Prostate gland (tissue), 2 donors: ENCODE results near the gene ARHGAP32. TPM values are rescaled to one million over a fixed set of nuclear protein-coding genes. Genes with fewer than 3 reads are reported as not detected.

ENCODE experiments used
- DNase-seq: peaks from one replicate; pipeline ENCODE4 v3.0.0-alpha.2; 2019; ENCODE audit warnings: low spot score
- H3K27ac ChIP-seq, 2 donors: fragments of 200-600 bp; sonication (generic); 2 replicates each; pipeline ENCODE4 v1.5.1; 2017 to 2019
- H3K27me3 ChIP-seq: fragments of 200-600 bp; sonication (generic); replicated peaks from 2 replicates; pipeline ENCODE4 v1.5.1; 2019; ENCODE audit not compliant: insufficient read depth
- H3K36me3 ChIP-seq, 2 donors: fragments of 200-600 bp; sonication (generic); 1 replicate in 1 of 2; 2 replicates in 1 of 2; pipeline versions ENCODE4 v1.5.1 to v1.8.1; 2017 to 2019
- H3K4me1 ChIP-seq: fragments of 200-600 bp; sonication (generic); replicated peaks from 2 replicates; pipeline ENCODE4 v1.5.1; 2019
- H3K4me3 ChIP-seq, 2 donors: fragments of 200-600 bp; sonication (generic); 2 replicates each; pipeline ENCODE4 v1.5.1; 2017 to 2019
- H3K9me3 ChIP-seq: fragments of 200-600 bp; sonication (generic); 2 replicates; pipeline ENCODE4 v1.5.1; 2017
- POLR2A ChIP-seq: fragments of 450-650 bp; IDR thresholded peaks from one replicate; pipeline ENCODE4 v1.6.1; 2016; ENCODE audit warnings: antibody characterized with exemption, mild to moderate bottlenecking
- POLR2AphosphoS5 ChIP-seq: sonication (generic); formaldehyde crosslinking; IDR thresholded peaks from one replicate; pipeline ENCODE4 v1.6.1; 2017; ENCODE audit warnings: antibody characterized with exemption
- WGBS: methylation state at CpG from one replicate; pipeline ENCODE4 v1.1.5; 2018; 5-methylcytosine and 5-hydroxymethylcytosine counted together
- intact Hi-C: fragments of 100-400 bp; cut with DNase I; formaldehyde crosslinking; loops from one replicate; pipeline ENCODE4 v1.14.2; 2022
- total RNA-seq, 2 donors: library from RNA; depleted of rRNA; stranded (reverse); fragments of >200 nt; gene quantifications; one replicate each; pipeline ENCODE4 v1.1.0, GENCODE V29; 2016
- TF ChIP-seq, protein P1 (sequence below), 4 experiments: fragments of 200-600 bp in 2 of 4; fragments of 450-650 bp in 2 of 4; sonication (generic) in 2 of 4; IDR thresholded peaks; 1 replicate in 3 of 4; 2 replicates in 1 of 4; pipeline ENCODE4 v1.5.1; 2016 to 2019; ENCODE audit warnings: antibody characterized with exemption in 4 of 4, mild to moderate bottlenecking in 2 of 4, moderate library complexity in 2 of 4

ARHGAP32 gene
- total RNA-seq, 2 donors from 2014 or later = 20.8 to 42.6 TPM

- intact Hi-C loops = no loop called here
These were observed 42.9 kb upstream of the ARHGAP32 start for GRCh38 chr11:129234978-129235377.

GRCh38 chr11:129230006-129230405 lies 37.9 kb upstream of the ARHGAP32 start:
- no peaks in the 10 kb centered on the region for H3K4me1 ChIP-seq
- H3K4me3 ChIP-seq = no peak overlapping the region
- H3K27ac ChIP-seq = no peak overlapping the region
- H3K36me3 ChIP-seq = no peaks in the 10 kb centered on the region
- no peak for DNase-seq
- 64% methylated on average over 6 of the region's 6 CpGs for WGBS
- intact Hi-C loops = no loop called here
- TF ChIP-seq POLR2AphosphoS5 = no peak
- TF ChIP-seq, protein P1, sequence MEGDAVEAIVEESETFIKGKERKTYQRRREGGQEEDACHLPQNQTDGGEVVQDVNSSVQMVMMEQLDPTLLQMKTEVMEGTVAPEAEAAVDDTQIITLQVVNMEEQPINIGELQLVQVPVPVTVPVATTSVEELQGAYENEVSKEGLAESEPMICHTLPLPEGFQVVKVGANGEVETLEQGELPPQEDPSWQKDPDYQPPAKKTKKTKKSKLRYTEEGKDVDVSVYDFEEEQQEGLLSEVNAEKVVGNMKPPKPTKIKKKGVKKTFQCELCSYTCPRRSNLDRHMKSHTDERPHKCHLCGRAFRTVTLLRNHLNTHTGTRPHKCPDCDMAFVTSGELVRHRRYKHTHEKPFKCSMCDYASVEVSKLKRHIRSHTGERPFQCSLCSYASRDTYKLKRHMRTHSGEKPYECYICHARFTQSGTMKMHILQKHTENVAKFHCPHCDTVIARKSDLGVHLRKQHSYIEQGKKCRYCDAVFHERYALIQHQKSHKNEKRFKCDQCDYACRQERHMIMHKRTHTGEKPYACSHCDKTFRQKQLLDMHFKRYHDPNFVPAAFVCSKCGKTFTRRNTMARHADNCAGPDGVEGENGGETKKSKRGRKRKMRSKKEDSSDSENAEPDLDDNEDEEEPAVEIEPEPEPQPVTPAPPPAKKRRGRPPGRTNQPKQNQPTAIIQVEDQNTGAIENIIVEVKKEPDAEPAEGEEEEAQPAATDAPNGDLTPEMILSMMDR (IDR thresholded peaks at IDR 0.05) = no peak
- TF ChIP-seq POLR2A = no peak
- no peaks in the 10 kb centered on the region for H3K27me3 ChIP-seq
- no peaks in the 10 kb centered on the region for H3K9me3 ChIP-seq

More at GRCh38 chr11:129234978-129235377, 42.9 kb upstream of the ARHGAP32 start:
- H3K27me3 ChIP-seq = no peaks in the 10 kb centered on the region
- no peak for TF ChIP-seq POLR2A
- TF ChIP-seq POLR2AphosphoS5 = no peak
- TF ChIP-seq, protein P1 (IDR thresholded peaks at IDR 0.05) = no peak
- no peaks in the 10 kb centered on the region for H3K9me3 ChIP-seq
- 90% methylated on average over 5 of the region's 5 CpGs for WGBS
- no peak overlapping the region for H3K27ac ChIP-seq
- H3K4me3 ChIP-seq = no peak overlapping the region
- H3K4me1 ChIP-seq = no peaks in the 10 kb centered on the region
- DNase-seq = no peak
- H3K36me3 ChIP-seq = no peaks in the 10 kb centered on the region

- no peaks in the 10 kb centered on the region for H3K4me1 ChIP-seq
- no peak for DNase-seq
- no peak overlapping the region for H3K4me3 ChIP-seq
- H3K9me3 ChIP-seq = no peaks in the 10 kb centered on the region
- intact Hi-C loops = no loop called here
- no peak for TF ChIP-seq POLR2A
- TF ChIP-seq POLR2AphosphoS5 = no peak
- TF ChIP-seq, protein P1 (IDR thresholded peaks at IDR 0.05) = no peak
- H3K36me3 ChIP-seq = no peaks in the 10 kb centered on the region
- no peaks in the 10 kb centered on the region for H3K27me3 ChIP-seq
- WGBS = 96% methylated on average over 2 of the region's 2 CpGs
- no peak overlapping the region for H3K27ac ChIP-seq
These were observed 34.2 kb upstream of the ARHGAP32 start for GRCh38 chr11:129226207-129226798.

DNA sequence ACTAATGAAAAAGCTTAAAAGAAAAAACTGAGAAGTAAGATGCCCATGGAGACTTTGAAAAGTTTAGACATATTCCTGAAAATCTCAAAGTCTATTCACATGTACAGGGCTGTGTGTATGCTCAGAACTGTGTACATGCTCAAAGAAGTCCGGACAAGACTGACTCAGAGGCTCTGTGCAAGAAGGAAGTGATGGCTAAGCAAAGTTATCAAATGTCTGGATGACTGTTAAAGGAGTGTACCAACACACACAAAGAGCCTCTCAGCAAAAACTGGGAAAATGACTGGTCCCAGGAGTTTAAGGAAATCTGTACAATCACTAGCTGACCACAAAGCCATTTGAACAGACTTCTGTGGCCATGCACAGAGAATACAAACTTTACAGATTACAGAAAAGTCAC lies 33.1 kb upstream of the ARHGAP32 start:
- Histone ChIP-seq H3K27me3 (no peaks in the 10 kb centered on the region), H3K4me1 (no peaks in the 10 kb centered on the region), H3K4me3 (no peak overlapping the region), H3K27ac (no peak overlapping the region), H3K36me3 (no peaks in the 10 kb centered on the region), H3K9me3 (no peaks in the 10 kb centered on the region)
- no peak for DNase-seq
- WGBS = 97% methylated on average over 1 of the region's 1 CpG
- intact Hi-C loops = no loop called here
- TF ChIP-seq, protein P1 (IDR thresholded peaks at IDR 0.05) = no peak
- TF ChIP-seq POLR2A (no peak), POLR2AphosphoS5 (no peak)

GRCh38 chr11:129224538-129224937 lies 32.4 kb upstream of the ARHGAP32 start:
- 75% methylated on average over 3 of the region's 3 CpGs for WGBS
- Histone ChIP-seq H3K27ac (no peak overlapping the region), H3K4me3 (no peak overlapping the region), H3K9me3 (no peaks in the 10 kb centered on the region), H3K27me3 (no peaks in the 10 kb centered on the region), H3K36me3 (no peaks in the 10 kb centered on the region), H3K4me1 (no peaks in the 10 kb centered on the region)
- intact Hi-C loops = no loop called here
- no peak for TF ChIP-seq POLR2AphosphoS5
- TF ChIP-seq, protein P1 (IDR thresholded peaks at IDR 0.05) = no peak
- no peak for DNase-seq
